Activated gamma-delta T cell (primary cell): ENCODE results near the gene TMEM11.
"Not testable (repeated sequence)": the region's sequence is repeated elsewhere in the genome, so short reads cannot be mapped to it uniquely, and the experiment has no call there.

Experiments used
- DNase-seq: peaks from one replicate; lab custom pipeline; 2025; lab: John Stamatoyannopoulos, UW

The TMEM11 gene

GRCh38 chr17:21212826-21213637 is 929 bp downstream of the TMEM11 start:
- no peak for DNase-seq

GRCh38 chr17:21211825-21212479 is 2.0 kb downstream of the TMEM11 start:
- DNase-seq: no peak

GRCh38 chr17:21210411-21211076 is 3.4 kb downstream of the TMEM11 start:
- no peak for DNase-seq

- DNase-seq: no peak
These were observed 4.3 kb downstream of the TMEM11 start for GRCh38 chr17:21209511-21210175.

GRCh38 chr17:21208352-21208751 is 5.6 kb downstream of the TMEM11 start:
- DNase-seq: no peak

- no peak for DNase-seq
These were observed 9.0 kb downstream of the TMEM11 start for GRCh38 chr17:21204935-21205334.

GRCh38 chr17:21202512-21202911 is 11.4 kb downstream of the TMEM11 start:
- no peak for DNase-seq

GRCh38 chr17:21201874-21202273 is 12.1 kb downstream of the TMEM11 start:
- no peak for DNase-seq

GRCh38 chr17:21201298-21201595 is 12.7 kb downstream of the TMEM11 start:
- no peak for DNase-seq

GRCh38 chr17:21200590-21201297 is 13.2 kb downstream of the TMEM11 start:
- no peak for DNase-seq

- no peak for DNase-seq
These were observed 14.1 kb downstream of the TMEM11 start for GRCh38 chr17:21199856-21200255.

- DNase-seq: no peak
These were observed 14.7 kb downstream of the TMEM11 start for GRCh38 chr17:21199311-21199710.

- DNase-seq: no peak
These were observed 15.6 kb downstream of the TMEM11 start for GRCh38 chr17:21198411-21198810.

GRCh38 chr17:21196126-21196525 is 17.8 kb downstream of the TMEM11 start:
- no peak for DNase-seq

GRCh38 chr17:21194703-21195102 is 19.3 kb downstream of the TMEM11 start:
- no peak for DNase-seq

- DNase-seq: no peak
These were observed 19.7 kb downstream of the TMEM11 start for GRCh38 chr17:21194226-21194625.

GRCh38 chr17:21193031-21193430 is 20.9 kb downstream of the TMEM11 start:
- no peak for DNase-seq

GRCh38 chr17:21192414-21192813 is 21.5 kb downstream of the TMEM11 start:
- DNase-seq: not testable (repeated sequence)

GRCh38 chr17:21191698-21192097 is 22.3 kb downstream of the TMEM11 start:
- no peak for DNase-seq

GRCh38 chr17:21190078-21190477 is 23.9 kb downstream of the TMEM11 start:
- DNase-seq: no peak

GRCh38 chr17:21189361-21189760 is 24.6 kb downstream of the TMEM11 start:
- DNase-seq: no peak
